ENCODE data around the gene GMDS.

The GMDS gene

GRCh38 chr6:1593286-1593957 lies 652.0 kb downstream of the GMDS start:
- no peak for DNase-seq

DNA sequence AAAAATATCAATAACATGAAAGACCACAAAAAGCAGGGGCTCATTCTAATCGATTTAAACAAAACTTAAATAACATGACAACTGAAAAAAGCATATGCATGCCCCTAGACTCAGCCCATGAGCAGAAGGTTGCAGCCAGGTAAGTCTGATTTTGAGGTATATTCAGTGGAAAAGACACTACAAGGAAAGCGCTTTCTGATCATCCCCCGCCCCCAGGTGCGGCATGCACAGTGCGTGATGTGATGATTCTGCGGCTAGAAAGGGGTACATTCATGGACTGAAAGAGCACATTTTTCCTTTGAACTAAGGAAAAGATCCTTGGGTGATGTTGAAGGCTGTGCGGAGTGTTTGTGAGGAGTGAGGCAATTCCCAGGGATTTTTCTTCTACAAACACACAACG lies 652.6 kb downstream of the GMDS start:
- DNase-seq: no peak

DNA sequence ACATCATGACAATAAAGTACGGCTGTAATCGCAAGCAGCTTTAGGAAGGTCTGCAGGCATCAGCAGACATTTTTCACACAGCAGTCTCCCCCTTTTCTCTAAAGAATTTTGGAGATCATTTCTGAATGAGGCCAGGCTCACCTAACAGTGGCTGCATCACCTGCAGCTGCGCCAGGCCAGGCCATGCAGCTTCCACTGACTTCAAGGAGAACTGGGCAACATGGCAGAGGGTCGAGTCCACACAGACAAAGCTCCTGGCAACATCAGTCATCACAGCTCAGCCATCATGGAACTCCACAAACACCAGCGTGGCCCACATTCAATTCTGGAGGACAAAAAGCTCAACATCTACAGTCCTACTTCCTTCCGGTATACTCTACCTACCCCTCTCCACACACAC lies 653.5 kb downstream of the GMDS start:
- DNase-seq: no peak

DNA sequence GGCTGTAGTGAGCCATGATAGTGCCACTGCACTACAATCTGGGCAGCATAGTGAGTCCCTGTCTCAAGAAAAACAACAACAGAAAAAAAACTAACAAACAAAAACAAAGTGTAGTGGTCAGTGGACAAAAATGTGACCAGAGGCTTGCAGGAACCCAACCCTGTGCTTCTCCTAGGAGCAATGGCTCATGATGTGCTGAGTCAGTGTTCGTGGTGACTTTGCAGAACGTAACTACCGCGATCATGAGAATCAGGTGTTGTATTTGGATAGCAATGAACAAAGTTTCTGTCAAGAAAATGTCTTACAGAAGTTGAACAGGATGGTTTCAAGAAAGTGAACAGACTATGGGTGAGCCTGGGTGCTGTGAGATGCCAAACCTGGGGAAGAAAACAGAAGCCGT lies 654.2 kb downstream of the GMDS start:
- no peak for DNase-seq

DNA sequence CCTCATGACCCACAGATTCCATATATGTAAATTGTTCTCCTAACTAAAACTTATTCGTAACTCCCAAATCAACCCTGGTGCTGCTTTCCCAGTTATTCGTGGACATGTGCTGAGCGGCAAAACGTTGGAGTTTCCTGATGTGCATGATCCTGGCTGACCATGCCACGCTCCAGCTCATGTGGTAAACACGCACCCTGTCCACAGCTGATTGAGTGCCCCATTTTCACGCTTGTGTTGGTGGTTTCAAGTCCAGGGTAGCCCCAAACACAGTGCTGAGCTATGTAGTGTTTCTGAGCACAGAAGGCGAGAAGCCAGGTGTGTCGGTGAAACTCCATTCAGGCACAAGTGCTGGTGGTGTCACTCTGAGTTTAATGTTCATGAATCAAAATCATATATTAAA lies 654.8 kb downstream of the GMDS start:
- DNase-seq: no peak

DNA sequence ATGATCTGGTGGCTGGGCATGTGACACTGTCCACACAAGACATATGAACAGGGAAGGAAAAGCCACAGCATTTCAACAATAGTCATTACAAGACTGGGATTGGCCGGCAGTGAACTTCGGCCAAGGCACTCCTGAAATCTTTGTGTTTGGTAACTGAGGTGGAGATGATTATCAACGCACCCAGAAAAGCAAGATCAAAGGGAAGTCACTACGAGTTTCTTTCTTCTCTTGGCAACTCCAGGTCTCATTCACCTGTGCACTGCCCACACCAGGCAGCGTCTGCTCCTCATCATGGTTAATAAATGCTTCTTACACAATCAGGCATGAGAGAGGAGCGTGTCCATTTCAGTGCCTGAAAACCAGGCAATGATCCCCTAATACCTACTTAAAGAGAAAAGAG lies 656.2 kb downstream of the GMDS start:
- DNase-seq: no peak

GRCh38 chr6:1587977-1588376 lies 657.4 kb downstream of the GMDS start:
- no peak for DNase-seq

- DNase-seq: no peak
These were observed 657.9 kb downstream of the GMDS start for GRCh38 chr6:1587546-1587945.

GRCh38 chr6:1586861-1587450 lies 658.4 kb downstream of the GMDS start:
- DNase-seq: no peak

DNA sequence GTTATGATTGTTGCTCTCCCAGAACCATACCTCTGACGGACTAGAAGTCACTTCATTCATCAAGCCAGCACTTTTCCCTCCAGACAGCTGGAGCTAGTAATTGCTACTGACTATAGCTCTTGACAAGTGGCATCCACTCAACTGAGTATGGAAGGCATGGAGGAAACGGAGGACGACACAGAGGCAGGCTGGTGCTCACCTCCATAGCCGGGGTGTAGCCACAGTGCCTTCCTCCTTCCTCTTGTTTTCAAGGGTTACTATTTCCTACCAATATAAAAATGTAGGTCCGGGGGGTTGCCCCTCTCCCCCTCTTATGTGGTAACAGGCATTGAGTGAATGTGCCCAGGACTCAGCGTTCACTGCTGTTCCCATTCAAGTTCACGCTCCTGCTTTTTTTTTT lies 659.1 kb downstream of the GMDS start:
- DNase-seq: no peak

- DNase-seq: no peak
These were observed 659.7 kb downstream of the GMDS start for GRCh38 chr6:1585669-1586049.

DNA sequence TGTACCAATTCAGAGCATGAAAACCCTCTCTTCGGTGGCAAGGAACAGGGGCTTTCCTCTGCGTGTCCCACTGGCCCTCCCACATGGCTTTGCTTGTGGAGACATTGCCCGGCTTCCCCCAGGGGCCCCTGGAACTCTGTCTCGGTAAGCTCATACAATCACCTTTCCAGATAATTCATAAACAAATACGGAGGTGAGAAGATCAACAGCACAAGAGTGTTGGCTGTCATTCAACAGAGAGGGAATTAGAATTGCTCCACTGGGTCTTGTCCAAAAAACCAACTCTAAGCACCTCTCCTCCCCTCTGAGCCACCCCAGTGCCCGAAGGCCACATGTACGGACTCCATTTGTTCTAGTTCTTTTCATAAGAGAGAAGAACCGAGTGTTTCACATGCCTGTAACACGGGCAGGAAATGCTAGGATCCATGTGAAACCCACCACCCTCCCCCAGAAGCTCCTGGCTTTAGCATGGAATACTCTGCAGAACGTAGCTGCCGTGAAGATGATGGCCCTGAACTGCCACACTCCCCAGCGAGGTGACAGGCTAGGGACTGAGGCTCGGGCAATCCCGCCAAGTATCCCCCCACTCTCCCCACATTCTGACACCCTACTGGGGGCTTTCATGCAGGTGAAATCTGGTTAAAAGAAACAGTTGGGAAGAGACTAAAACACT lies 660.3 kb downstream of the GMDS start:
- DNase-seq: no peak

DNA sequence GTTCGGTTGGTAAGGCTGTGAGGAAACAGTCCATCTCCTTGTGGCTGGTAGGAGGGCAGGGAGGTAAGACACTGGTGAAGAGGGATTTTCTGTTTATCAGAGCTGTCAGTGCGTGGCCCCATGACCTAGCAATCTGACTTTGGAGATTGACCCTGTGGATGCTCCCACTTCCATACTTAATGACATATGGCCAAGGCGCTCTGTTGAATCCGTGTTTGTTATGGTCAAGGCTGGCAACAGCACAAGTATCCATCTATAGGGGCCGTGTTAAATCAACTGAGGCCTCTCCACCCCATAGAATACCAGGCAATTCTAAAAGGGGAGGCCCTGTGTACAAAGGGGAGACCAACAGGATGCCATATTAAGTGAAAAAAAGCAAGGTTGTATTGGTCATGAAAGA lies 661.3 kb downstream of the GMDS start:
- DNase-seq: no peak

GRCh38 chr6:1581120-1581991 lies 664.0 kb downstream of the GMDS start:
- no peak for DNase-seq

DNA sequence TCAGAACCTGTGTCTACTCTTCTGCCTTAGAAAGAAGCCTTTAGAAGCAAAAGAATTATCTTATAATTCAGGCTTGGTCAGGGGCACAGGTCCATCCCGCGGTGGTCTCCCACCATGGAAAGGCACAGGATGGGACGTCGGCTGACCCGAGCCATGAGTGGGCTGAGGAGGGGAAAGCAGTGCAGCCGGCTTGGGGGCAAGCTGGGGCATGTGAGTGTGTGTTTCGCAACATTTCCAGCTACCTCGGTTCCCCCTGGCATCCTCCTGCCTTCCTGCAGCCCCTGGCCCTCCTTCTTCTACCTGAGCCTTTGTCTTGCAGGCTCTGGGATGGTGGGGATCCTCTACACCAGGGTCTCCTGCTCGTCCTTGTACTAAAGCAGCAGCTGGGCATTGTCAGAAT lies 664.8 kb downstream of the GMDS start:
- DNase-seq: no peak

DNA sequence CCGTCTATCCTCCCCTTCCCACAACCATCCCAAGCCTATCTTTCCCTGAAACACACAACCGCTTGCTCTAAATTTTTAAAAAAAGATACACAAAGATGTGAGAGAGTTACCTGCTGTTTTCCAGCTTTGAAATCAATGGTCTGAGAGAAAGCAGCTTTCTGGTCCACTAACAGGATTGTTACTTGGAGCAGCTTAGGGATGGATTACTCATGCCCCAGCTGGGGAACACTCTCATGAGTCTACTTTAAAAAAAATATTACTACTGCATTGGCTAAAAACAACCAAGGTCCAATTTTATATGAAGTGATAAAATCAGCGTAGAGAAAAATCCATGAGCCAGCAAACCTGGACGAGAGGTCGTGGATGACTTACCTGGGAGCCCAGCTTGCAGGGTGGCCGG lies 665.3 kb downstream of the GMDS start:
- no peak for DNase-seq

DNA sequence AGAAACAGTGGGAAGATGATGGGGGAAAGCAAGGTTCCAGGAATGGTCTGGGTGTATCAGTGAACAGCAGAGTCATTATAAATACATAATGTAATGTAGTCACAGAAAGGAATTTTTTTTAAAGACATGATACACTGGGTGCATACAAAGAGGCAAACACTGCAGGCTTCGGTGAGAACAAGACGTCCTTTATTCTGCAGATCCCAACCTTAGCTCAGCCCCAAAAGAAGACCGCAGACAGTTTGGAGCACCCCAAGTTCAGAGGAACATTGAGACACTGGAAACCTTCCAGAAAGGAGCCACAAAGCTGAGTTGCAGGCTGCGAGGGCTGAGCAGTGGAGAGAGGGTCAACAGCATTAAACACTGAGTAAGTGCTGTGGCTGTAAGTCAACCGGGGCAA lies 666.3 kb downstream of the GMDS start:
- no peak for DNase-seq

DNA sequence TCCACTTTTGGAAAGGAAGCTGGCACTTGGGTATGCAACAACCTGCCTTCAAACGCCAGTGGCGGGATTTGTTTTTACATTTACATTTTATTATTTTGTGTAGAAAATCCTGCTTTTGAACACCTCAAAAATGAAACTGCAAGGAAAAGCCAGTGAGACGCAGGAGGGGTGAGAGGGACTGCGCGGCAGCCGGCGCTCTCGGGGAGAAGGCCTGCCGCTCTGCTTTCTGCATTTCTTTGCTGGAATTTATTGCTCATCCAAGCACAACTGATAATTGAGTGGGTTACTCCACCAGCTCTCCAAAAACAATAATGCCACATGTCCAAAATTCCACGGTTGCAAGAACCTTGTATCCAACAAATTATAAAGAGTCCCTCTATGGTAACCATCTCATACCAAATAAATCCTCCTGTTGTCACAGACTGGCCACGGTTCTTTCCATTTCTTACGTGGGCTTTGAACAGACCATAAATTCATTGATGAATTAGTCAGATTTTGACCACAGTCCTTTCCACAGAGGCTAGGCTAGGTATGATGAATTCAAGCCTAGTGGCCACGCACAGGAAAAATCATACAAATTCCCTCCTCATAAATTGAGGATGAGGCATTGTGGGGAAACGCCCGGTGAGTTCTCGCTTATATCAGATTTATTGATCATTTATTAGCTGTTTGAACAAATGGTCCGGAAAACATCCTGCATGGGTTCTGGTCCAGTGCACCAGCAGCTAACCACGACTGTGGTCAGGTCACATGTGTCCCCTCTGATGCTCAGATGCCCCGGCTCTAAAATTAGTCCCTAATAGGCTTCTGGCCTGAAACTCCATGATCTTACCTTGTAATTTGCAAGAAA lies 667.3 kb downstream of the GMDS start:
- DNase-seq: no peak

DNA sequence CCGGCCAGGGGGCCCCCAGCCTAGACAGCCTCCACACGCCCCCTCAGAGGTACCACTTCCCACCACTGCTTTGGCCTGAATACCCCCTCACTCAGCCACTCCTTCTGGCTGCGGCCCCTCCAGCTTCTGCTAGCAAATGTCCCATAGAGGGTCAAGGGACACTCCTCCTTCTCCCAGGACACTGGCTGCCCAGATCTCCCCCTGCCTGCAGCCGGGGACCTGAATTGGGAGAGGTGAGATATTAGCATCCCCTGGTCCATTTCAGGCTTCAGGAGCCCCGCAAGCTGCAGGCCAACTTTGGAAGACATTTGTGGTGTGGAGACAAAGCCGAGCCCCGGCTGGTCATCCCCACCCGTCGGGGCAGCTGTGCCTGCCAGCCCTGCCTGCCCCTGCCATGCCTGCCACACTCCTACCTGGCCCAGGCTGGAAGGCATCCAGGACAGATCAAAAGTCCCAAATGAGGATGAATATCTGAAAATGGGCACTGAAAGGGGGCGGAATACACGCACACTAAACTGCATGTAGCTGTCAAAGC lies 668.2 kb downstream of the GMDS start:
- no peak for DNase-seq

- DNase-seq: no peak
These were observed 668.7 kb downstream of the GMDS start for GRCh38 chr6:1576711-1577110.

DNA sequence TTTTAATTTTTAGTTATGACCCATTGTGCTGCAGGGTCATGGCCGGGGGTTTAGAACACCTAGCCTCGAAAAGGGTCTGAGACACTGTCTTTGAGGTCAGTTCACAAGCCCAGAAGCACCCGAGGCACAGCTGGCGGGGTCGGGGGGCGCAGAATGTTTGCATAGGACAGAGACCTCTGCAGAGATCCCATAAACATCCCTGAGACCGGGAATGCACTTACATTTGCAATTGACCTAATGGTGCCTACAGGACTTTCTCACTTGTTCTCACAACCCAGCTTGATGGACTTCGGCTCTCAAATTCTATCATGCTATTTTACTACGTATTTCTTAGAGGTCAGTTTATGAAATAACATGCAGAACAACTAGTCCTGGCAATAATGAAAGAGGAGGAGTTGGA lies 669.2 kb downstream of the GMDS start:
- DNase-seq: no peak
